ENCODE results near the gene GYPC.

Gene GYPC

DNA sequence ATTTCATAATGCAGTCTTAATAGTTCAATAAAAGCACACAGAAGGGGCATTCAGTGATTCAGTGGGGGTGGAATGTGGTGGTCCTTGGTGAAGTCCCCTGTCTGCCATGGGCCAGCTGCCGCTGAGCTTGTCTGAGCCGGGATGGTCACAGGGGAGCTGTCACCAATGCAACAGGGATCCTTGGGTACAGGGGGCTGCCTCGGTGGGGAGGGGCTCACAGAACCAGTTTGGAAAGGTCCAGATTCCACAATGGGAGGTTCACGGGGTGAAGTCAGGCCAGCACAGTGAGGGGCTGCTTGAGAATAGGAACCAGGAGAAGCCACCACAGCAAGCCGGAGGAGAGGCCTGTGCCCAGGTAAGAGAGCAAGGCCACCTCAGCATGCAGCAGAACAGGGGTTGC is 75.4 kb downstream of the GYPC start:
- no peak for DNase-seq (ENCODE audit: low read depth in 2 of 2)

DNA sequence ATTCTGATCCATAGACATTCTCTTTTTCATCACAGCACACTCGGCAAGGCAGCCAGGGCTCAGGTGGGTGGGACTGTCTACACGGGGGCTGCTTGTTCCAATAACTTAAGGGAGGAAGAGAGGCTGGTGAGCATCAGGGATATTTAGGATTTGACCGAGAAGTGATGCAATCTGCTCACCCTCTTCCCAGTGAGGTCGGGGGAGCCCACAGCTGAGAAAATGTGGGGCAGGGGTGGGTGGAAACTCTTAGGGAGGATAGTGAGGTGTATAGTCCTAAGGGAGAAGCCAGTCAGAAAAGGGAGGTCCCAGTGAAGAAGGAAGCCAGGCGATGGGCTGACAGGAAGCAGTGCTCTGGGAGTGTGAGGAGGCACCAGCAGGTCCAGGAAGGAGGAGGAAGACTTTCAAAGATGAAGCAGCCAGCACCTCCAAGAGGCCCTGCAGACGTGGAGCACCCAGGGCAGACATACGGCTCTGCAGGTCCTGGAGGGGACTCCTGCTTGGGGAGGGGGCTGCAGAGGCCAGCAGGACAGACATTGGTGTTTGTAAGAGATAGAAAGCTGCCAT is 76.8 kb downstream of the GYPC start:
- DNase-seq (ENCODE audit: low read depth in 2 of 2) = no peak

DNA sequence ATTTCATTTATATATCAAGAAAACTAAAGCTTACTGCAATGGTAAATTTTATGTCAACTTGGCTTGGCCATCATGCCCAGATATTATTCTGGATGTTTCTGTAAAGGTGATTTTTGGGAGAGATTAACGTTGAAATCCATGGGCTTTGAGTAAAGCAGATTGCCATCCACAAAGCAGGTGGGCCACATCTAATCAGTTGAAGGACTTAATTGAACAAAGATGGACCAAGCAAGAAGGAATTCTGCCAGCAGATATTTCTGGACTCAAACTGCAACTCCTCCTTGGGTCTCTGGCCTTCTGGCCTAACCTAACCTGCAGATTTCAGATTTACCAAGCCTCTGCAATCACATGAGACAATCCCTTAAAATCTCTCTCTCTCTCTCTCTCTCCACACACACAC is 77.8 kb downstream of the GYPC start:
- DNase-seq (ENCODE audit: low read depth in 2 of 2) = no peak

DNA sequence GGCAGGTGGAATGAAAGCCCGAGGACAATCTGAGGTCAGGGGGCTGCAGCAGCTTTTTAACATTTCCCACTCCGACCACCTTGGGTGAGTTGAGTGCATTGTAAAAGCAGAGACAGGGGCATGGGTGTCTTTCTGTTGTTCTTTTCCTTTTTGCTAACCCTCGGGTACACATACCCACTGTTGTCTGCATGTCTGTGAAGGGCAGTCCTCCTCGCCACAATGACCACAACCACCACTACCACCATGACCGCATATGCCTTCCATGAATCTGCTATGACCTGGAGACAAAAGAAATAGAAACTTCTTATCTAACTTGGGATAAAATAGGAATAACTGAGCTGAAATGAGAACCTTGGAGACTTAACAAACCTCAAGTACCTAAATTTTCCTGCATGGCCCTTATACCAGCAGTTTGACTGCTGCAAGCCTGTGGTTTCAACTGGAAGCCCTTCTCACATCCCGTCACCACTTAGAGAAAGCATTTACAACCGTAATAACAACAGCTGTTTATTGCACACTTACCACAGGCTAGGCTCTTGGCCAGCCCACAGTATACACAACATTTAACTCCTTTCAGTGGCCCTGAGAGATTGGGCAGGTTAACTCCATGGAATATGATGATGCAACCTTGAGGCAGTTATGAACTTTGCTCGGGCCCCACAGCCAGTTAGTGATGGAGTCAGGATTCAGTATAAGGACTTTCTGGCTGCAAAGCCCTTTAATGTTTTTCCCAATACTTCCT is 80.3 kb downstream of the GYPC start:
- no peak for DNase-seq (ENCODE audit: low read depth in 2 of 2)

DNA sequence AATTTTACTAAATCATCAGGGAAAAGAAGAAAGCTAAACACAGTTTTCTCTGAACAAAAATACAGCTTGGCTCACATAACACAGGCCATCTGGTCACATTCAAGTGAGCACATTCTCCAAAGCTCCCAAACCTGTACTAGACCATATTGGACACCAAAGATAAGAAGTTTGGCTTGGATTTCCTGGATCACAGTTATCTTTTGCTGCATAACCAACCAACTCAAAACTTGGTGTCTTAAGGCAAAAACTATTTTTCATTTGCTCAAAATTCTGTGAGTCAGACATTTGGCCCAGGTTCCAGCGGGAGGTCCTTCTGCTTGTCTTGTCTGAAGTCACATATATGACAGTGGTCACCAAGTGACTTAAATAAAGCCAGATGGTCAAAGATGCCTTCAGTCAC is 83.2 kb downstream of the GYPC start:
- DNase-seq (ENCODE audit: low read depth in 2 of 2) = no peak

GRCh38 chr2:126744640-126745039 is 88.7 kb downstream of the GYPC start:
- no peak for DNase-seq (ENCODE audit: low read depth in 2 of 2)
